ENCODE results near the gene PGM1.

The PGM1 gene

DNA sequence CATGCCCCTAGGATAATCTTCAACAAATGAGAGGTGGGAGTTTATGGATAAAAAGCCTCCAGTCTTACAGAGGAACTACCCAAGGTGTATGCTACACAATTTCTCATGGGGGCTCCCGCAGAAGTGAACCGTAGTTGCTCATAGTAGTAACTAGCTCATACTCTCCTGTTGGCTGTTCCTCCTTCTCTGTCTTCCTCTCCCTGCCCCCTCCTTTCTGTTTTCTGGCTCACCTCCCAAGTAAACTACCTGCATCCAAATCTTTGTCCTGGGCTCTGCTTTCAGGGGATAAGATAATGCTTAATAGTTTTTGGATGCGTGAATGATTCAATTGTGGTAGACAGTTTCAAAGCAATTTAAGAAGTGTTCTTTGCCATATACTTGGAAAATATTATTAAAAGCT, 90.5 kb downstream of the PGM1 start:
- Histone ChIP-seq H3K27me3 (replicated peaks; ENCODE audit: control insufficient read depth, insufficient read depth, low read length) (no peaks in the 10 kb centered on the region), H3K36me3 (ENCODE audit: control insufficient read depth, insufficient read depth, low read length) (no peaks in the 10 kb centered on the region), H3K4me3 (replicated peaks; ENCODE audit: low read depth, low read length) (no peak overlapping the region)
- TF ChIP-seq, protein P1, sequence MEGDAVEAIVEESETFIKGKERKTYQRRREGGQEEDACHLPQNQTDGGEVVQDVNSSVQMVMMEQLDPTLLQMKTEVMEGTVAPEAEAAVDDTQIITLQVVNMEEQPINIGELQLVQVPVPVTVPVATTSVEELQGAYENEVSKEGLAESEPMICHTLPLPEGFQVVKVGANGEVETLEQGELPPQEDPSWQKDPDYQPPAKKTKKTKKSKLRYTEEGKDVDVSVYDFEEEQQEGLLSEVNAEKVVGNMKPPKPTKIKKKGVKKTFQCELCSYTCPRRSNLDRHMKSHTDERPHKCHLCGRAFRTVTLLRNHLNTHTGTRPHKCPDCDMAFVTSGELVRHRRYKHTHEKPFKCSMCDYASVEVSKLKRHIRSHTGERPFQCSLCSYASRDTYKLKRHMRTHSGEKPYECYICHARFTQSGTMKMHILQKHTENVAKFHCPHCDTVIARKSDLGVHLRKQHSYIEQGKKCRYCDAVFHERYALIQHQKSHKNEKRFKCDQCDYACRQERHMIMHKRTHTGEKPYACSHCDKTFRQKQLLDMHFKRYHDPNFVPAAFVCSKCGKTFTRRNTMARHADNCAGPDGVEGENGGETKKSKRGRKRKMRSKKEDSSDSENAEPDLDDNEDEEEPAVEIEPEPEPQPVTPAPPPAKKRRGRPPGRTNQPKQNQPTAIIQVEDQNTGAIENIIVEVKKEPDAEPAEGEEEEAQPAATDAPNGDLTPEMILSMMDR (IDR thresholded peaks at IDR 0.05; ENCODE audit: insufficient read depth, low read length, poor library complexity, severe bottlenecking) = no peak
- no peak for DNase-seq (ENCODE audit: extremely low read depth, insufficient read length)

DNA sequence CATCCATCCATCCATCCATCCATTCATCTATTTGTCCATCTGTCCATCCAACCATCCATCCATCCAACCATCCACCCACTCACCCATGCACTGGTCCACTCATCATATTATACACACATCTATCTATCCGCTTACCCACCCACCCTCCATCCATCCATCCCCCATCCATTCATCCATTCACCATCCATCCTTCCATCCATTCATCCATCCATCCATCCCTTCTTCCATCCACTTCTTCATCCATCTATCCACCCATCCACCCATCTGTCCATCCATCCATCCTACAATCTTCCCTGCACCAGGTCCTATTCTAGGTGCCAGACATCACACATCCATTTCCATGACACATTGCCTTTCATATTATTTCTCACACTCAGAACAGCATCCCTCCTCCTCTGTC, 93.5 kb downstream of the PGM1 start:
- Histone ChIP-seq H3K27me3 (replicated peaks; ENCODE audit: control insufficient read depth, insufficient read depth, low read length) (no peaks in the 10 kb centered on the region), H3K36me3 (ENCODE audit: control insufficient read depth, insufficient read depth, low read length) (no peaks in the 10 kb centered on the region), H3K4me3 (replicated peaks; ENCODE audit: low read depth, low read length) (no peak overlapping the region)
- DNase-seq (ENCODE audit: extremely low read depth, insufficient read length) = no peak
- TF ChIP-seq, protein P1 (IDR thresholded peaks at IDR 0.05; ENCODE audit: insufficient read depth, low read length, poor library complexity, severe bottlenecking) = no peak

DNA sequence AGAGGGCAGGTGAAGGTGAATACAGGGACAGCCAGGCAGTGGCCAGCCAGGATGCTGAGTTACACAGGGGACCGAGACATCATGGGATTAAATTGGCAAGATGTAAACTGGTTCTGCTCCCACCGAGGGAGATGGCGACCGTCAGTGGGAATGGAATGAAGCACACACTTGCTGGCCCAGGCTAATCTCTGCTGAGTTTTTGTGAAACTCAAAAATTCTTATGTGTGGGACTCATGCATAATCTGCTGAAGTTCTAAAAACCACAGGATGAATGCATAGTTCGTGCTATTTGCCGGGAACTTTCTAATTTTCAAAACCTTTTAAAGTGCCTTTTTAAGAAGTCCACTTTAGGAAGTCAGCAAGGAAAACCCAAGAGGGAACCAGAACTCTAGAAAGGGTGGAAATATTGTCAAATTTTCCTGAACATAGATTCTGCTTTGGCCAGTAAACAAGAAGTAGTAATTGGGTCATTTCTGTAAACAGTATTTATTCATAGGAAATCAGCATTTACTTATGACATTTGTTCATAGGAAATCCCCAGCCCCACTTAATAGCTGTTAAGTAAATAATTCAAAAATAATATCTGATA, 95.2 kb downstream of the PGM1 start:
- TF ChIP-seq, protein P1 (IDR thresholded peaks at IDR 0.05; ENCODE audit: insufficient read depth, low read length, poor library complexity, severe bottlenecking) = no peak
- no peak for DNase-seq (ENCODE audit: extremely low read depth, insufficient read length)
- no peaks in the 10 kb centered on the region for H3K36me3 ChIP-seq (ENCODE audit: control insufficient read depth, insufficient read depth, low read length)
- no peak overlapping the region for H3K4me3 ChIP-seq (replicated peaks; ENCODE audit: low read depth, low read length)
- H3K27me3 ChIP-seq (replicated peaks; ENCODE audit: control insufficient read depth, insufficient read depth, low read length) = no peaks in the 10 kb centered on the region

DNA sequence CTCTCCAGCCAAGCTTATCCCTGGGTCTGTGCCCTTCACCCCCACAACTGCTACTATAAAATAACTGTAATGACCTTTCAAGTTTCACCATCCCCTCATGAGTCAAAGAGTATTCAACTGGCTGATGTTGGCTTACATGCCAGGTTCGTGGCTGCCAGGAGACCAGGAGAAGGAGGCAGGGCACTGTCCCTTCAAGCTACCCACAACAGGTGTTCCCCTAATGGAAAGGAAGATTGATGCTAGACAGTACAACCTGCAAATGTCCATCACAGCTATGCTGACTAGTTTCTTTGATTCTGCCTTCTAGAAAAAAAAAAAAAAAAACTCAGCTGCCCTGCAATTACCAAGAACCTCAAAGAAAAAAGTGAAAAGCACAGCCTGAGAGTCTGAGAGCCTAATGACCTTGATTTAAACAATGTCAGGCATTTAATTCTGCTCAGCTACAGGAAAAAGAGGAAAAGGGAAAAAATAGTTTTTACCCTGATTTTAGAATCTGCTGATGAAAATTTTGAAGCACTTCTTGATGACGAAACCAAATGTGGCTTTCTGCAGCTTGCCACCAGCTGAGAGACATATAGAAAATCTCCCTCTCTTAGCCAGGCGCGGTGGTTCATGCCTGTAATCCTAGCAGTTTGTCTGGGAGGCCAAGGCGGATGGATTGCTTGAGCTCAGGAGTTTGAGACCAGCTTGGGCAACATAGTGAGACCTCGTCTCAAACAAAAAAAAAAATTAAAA, 97.9 kb downstream of the PGM1 start:
- TF ChIP-seq, protein P1 (IDR thresholded peaks at IDR 0.05; ENCODE audit: insufficient read depth, low read length, poor library complexity, severe bottlenecking) = no peak
- Histone ChIP-seq H3K27me3 (replicated peaks; ENCODE audit: control insufficient read depth, insufficient read depth, low read length) (no peaks in the 10 kb centered on the region), H3K4me3 (replicated peaks; ENCODE audit: low read depth, low read length) (no peak overlapping the region), H3K36me3 (ENCODE audit: control insufficient read depth, insufficient read depth, low read length) (no peaks in the 10 kb centered on the region)
- no peak for DNase-seq (ENCODE audit: extremely low read depth, insufficient read length)

DNA sequence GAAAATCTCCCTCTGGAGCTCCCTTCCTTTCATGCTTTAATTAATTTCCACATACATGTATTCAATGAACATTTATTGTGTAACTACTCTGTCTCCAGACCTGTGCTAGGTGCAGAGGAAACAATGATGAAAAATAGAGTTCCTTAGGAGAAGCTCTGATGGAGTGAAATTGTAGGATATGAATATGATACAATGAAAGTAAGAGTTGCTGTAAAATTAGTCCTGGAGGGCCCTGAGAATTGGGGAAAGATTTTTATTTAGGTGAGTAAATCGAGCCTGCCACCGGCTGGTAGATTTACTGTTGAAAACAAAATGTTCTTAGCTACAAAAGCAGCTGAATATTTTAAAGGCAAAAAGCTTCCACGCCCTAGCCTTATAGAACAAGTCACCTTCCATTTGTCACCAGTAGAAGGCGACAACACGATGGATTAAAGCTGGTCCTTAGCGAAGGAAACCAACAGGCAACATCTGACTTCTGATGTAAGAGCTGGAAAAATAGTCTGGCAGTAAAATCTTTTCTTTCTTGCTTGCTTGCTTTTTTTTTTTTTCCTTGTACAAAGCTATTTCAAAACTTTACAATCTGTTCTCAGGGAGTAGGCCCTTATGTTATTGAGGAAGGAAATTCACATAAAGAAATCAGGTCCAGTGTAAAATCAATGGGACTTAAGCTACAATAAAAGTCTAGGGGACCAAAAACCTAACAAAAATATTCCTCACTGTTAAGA, 98.7 kb downstream of the PGM1 start:
- TF ChIP-seq, protein P1 (IDR thresholded peaks at IDR 0.05; ENCODE audit: insufficient read depth, low read length, poor library complexity, severe bottlenecking) = peak; percentile 83
- Histone ChIP-seq H3K27me3 (replicated peaks; ENCODE audit: control insufficient read depth, insufficient read depth, low read length) (no peaks in the 10 kb centered on the region), H3K4me3 (replicated peaks; ENCODE audit: low read depth, low read length) (no peak overlapping the region), H3K36me3 (ENCODE audit: control insufficient read depth, insufficient read depth, low read length) (no peaks in the 10 kb centered on the region)
- DNase-seq (ENCODE audit: extremely low read depth, insufficient read length) = no peak

Measured in GM06990 (cell line).